Measurements from ENCODE around the gene USP35.

GRCh38 chr11:78140392-78141077, 48.2 kb upstream of the USP35 start:
- TF ChIP-seq CTCF (conservative IDR thresholded peaks at IDR 0.05 in 1 of 2, IDR thresholded peaks at IDR 0.05 in 1 of 2; ENCODE audit: low read depth in 1 of 2, low read length in 2 of 2) (no peak), EZH2 (IDR thresholded peaks at IDR 0.05; ENCODE audit: low read length, missing control alignments) (no peak)

Data from fibroblast of lung (primary cell).